Putamen (tissue), 1 donor: ENCODE results near the gene FIZ1.

Source experiments
- DNase-seq: peaks from one replicate; pipeline ENCODE4 v3.0.0-alpha.2; 2016; ENCODE audit warnings: low spot score

Gene FIZ1

DNA sequence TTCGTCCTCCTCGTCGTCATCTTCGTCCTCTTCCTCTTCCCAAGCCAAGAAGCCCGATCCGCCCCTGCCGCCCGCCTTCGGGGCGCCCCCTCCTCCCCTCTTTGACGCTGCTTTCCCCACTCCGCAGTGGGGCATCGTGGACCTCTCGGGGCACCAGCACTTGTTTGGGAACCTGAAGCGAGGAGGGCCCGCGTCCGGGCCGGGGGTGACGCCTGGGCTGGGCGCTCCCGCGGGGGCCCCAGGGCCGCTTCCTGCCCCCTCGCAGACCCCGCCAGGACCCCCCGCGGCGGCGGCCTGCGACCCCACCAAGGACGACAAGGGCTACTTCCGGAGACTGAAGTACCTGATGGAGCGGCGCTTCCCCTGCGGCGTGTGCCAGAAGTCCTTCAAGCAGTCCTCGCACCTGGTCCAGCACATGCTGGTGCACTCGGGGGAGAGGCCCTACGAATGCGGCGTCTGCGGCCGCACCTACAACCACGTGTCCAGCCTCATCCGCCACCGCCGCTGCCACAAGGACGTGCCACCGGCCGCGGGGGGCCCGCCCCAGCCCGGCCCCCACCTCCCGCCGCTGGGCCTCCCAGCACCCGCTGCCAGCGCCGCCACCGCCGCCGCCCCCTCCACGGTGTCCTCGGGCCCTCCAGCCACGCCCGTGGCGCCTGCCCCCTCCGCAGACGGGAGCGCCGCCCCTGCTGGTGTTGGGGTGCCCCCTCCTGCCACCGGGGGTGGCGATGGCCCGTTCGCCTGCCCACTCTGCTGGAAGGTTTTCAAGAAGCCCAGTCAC, 14.8 kb upstream of the FIZ1 start:
- no peak for DNase-seq

DNA sequence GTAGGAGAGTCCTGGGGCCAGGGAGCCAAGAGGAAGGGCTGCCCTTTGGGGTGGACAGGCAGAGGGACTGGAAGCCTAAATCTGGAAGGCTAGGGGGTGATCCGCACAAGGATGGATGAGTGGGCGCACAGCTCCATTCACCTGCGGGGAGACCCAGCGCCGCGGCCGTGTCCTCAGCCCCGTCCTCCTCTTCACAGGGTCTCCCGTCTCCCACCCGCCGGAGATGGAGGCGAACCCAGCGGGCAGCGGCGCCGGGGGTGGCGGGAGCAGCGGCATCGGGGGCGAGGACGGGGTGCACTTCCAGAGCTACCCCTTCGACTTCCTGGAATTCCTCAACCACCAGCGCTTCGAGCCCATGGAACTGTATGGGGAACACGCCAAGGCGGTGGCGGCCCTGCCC, 14.1 kb upstream of the FIZ1 start:
- DNase-seq, result no peak

DNA sequence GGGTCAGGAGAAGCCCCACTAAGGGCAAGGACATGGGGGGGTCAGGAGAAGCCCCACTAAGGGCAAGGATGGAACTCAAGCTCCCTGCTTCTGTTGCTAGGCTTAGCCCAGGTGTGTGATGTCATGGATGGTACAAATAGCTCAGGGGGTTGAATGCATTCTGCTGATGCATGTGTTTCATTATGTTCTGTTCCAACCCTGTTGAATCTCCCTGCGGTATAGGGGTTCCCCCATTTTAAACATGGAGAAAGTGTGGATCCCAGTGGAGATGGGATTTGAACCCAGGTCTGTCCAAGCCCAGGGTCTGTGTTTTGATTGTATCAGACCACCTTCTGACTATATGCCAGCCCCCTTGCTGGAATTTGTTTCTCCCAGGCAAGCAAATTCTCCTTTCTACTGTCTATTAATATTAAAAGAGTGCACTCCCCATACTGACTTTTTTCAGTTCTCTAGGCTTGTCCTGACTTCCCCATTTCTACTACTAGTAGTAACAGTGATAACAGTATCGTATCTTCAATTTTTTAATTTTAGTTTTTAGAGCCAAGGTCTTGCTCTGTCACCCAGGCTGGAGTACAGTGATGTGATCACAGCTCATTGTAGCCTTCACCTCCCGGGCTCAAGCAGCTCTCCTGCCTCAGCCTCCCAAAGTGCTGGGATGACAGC, 12.8 kb upstream of the FIZ1 start:
- DNase-seq, result no peak

DNA sequence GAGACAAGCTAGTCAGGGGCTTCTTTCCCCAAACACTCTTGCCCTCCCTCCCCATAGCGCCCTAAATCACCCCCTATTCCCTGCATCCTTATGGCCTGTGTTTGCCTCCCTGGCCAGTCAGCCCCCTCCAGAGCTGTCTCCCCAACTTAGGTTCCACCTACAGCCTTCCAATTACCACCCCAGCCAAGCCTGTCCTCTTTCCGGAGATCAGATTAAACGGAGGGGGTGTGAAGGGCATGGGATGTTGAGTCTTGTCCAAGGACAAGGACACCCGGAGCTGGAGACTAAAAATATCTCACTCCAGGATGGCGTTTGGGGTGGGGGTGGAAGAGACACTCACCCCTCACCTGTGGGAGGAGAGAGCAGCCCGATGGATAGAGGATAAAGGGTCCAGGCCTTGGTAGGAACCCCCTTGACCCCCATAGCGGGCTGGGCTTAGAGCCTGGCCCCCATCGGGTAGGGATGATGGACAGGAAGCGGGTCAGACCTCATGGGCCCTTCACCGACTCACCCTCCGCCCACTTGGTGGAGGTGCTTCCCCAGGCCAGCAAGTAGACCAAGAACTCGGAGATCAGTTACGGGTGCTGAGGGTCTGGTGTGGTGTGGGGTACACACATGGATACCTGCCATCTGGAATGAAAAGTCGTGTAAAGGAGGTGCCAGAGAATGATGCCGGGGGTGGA, 12.1 kb upstream of the FIZ1 start:
- DNase-seq, result no peak

DNA sequence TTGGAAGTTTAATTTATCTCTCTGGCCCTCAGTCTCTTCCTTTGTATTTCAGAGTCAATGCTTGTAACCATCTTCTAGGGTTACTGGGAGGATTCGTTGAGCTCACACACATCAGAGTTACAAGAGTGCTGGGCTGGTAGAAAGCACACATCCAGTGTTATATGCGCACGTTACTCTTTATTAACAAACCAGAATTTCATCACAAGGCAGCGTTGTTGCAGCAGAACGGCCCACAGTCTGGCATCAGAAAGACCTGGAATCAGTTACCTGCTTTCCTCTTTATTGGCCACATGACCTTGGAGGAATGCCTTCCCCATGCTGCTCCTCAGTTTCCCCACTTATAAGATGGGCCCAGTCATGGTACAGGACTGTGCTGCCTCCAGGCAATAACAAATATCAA, 10.0 kb upstream of the FIZ1 start:
- no peak for DNase-seq

DNA sequence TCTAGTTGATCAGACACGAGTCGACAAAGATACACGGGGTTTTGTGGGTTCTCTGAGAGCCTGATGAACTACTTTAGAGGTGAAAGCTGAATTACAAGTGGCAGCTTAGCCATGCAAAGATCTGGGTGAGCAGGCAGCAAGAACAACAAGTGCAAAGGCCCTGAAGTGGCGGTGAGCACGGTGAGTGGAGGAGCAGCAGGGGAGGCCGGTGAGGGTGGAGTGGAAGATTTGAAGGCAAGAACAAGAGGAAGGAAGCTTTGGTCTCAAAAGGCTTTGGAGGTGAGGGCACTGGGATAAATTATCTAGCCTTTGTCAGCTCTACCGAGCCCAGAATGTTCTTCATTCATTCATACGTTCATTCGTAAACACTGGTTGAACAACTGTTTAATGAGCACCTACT, 7.5 kb upstream of the FIZ1 start:
- no peak for DNase-seq

DNA sequence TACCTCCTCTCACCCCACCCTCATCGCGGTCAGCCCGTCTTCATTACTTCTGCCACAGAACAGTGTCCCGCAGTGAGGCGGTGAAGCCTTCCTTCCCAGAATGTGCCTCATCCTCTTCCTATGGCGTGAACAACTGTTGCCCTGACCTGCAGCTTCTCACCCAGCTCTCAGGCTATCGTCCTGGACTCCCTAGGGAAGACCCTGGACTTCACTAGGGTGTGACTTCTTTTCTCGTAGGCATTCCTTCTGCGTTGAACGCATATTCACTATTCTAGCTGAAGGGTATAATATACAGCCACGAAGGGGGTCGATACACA, 7.1 kb upstream of the FIZ1 start:
- DNase-seq, result no peak

DNA sequence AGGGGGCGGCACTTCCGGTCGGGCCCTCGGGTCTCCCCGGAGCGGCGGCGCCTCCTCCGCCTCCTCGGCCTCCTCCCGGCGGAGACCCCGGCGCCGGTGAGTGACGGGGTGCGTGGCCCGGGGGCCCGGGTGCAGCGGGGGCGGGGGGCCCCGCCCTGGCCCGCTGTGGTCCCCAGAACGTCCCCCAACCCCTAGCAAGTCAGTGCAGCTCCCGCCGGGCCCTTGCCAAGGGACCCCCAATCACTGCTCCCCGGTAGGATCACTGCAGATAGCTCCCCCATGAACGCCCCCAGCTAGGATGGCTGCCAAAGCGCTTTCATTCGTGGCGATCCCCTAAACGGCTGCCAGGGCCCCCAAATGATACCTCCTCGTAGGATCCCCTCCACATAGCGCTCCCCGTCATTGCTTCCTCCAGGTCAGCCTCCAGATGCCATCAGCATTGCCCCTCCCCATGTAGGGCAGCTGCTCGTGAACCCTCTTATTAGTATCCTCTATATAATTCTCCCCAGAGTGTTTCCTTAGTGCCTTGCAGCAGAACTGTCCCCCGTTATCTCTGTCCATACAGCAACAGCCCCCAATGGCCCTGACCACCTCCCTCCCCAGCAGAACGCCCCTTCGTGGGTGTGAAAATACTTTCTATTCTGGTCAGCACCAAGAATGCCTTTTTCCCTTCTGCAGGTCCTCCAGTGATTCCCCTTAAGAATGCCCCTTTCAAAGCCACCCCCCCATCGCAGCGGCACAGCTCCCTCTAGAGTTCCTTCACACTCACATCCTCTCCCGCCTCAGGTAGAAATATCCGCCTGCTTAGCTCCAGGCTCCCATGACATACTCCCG, 6.5 kb upstream of the FIZ1 start, which contains the start of gene ZNF865:
Gene ZNF865, plus strand, starts transcription at position 11 of the 834 bp plus-strand sequence. CDS start 7,972 bp downstream, outside the sequence.
- DNase-seq, result peak; percentile 66

DNA sequence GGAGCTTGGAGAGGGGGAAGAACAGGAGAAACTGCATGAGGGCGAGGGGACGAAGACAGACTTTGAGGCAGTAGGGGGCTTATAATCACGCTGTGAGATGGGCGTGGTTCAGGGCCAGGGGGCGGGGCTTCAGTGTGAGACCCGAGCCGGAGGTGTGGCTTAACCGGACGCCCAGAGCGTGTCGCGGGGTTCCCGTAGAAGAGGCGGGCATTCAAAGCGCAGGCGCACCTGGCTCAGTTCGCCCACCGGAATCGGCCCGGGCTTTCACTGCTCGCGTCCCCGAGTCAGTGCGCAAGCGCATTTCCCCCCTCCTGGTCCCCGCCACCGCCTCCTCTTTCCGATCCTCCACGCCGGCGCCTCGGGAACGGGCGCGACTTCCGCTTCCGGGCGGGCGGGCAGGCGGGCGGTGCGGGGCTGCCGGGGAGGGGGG, 5.9 kb upstream of the FIZ1 start:
- peak; percentile 94 for DNase-seq

DNA sequence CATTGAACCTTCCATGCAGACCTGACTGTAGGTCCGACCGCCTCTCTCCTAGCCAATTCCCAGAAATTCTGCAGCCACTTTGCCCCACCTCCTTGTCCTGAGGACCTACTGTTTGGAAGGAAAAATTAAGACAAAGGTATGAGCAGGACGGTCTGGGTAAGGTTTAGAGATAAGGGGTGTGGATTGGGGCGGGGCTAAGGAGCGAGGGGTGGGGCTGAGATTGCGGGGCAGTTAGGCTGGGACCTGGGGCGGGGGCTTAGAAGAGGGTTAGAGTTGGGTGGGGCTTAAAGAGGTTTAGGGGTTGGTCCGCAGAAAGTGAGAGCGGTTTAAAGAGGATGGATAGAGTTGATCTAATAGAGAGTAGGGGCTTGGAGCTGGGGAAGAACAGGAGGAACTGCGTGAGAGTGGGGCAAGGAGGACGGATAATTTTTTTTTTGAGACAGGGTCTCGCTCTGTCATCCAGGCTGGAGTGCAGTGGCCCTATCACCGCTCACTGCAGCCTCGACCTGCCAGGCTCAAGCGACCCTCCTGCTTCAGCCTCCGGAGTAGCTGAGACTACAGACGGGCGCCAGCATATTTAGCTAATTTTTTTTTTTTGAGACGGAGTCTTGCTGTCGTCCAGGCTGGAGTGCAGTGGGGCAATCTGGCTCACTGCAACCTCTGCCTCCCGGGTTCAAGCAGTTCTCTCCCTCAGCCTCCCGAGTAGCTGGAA, 4.4 kb upstream of the FIZ1 start:
- no peak for DNase-seq

DNA sequence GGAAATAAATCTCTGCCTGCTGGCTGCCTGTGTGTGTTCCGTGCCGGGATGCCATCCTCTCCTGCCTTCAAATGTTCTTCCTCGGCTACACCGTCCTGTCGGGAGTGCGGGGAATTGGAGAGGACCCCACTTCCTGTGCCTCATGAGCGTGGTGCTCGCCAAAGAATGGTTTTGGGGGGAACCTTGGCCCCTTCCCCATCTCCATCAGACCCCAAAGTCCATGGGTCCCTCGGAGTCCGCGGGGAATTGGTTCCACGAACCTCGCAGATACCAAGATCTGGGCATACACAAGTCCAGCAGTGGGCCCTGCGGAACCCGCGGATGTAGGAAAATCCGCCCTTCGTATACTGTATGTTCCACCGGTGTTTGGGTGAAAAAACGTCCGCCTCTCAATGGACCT, 3.8 kb upstream of the FIZ1 start:
- DNase-seq, result no peak

DNA sequence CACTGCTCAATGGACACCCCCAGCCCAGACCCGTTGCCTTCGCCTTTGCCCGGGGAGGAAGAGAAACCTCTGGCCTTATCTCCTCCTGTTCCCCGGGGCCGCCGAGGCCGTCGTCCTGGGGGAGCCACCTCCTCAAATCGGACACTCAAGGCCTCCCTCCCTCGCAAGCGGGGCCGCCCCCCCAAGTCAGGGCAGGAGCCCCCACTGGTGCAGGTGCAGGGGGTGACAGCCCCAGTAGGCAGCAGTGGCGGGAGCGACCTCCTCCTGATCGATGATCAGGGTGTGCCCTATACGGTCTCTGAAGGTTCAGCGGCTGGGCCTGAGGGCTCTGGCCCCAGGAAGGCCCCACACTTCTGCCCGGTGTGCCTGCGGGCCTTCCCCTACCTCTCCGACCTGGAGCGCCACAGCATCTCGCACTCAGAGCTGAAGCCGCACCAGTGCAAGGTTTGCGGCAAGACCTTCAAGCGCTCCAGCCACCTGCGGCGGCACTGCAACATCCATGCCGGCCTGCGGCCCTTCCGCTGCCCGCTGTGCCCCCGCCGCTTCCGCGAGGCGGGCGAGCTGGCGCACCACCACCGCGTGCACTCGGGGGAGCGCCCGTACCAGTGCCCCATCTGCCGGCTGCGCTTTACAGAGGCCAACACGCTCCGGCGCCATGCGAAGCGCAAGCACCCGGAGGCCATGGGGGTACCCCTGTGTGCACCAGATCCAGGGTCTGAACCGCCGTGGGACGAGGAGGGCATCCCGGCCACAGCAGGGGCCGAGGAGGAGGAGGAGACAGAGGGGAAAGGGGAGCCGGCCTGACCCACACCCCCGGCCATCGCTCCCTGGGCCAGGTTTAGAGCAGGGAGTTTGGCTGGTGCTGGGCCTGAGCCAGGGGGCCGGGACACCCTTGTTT, 3.0 kb upstream of the FIZ1 start:
- DNase-seq, result no peak

DNA sequence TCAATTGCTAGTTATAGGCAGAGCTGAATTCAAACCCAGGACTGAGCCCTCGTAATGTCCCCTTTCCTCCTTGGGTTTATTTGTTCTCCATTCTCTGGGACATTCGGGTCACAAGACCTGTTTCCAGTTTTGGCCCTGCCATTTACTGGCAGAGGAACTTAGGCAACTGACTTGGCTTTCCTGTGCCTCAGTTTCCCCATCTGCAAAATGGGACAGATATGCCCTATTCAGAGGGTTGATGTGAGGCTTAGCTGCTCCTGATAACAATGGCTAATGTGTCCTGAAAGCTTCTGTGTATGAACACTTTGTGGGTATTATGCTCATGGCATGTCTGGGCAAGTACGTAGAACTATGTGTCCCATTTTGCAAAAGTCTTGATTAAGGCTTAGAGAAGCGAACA, 1.8 kb upstream of the FIZ1 start:
- no peak for DNase-seq

DNA sequence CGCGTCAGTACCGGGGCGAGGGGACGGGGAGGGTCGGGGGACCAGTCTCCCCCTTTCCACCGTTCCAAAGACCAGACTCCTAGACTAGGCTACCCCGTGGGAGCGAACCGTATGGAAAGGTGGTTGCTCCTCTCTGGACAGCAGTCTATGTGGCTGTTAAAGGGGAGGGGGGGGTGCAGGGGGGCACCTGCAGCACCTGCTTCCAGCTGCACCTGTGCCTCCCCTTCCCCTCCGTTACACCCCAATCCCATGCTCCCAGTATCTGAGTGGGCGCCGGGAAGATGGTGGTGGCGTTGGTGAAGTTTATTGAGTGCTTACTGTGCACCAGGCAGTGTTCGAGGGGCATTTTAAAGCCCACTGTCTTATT, 1.3 kb upstream of the FIZ1 start:
- DNase-seq, result no peak

DNA sequence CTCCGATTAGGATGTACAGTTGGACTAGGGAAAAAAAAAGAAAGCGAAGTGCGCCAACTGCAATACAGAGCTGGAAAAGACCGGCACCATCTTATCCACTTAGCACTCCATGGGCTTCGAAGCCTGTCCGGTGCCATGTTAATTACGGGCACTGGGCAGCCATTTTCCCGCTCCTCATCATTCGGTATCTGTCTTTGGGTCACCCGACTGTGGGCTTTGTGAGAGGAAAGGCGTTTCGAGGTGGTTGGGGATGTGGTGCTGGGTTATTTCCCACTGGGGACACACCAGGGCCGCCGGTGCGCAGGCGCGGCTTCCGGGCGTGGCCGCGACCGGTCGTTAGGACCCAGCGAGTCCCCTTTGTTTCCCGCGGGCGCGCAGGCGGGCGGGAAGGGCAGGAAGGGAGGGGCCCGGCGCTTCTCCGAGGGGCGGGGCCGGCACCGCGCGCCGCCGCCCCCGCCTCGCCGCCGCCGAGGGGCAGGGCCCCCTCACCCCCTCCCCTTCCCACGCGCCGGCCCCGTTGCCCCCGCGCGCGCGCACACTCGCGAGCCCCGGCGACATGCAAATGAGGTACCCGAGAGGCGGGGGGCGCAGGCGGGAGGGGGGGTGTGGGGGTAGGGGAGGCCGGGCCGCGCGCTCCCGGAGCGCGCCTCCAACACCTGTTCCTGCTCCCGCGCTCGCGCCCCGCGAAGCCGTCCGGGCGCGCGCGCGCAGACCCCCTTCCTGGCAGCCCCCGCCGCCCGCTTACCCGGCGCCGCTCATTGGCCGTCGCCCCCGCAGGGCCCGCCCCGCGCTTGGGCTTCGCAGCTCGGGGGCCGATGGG, 735 bp upstream of the FIZ1 start, which contains the start of gene ZNF524:
Gene ZNF524, plus strand, starts transcription at position 447 of the 820 bp plus-strand sequence. CDS start 1,825 bp downstream, outside the sequence.
- DNase-seq, result peak; percentile 93

DNA sequence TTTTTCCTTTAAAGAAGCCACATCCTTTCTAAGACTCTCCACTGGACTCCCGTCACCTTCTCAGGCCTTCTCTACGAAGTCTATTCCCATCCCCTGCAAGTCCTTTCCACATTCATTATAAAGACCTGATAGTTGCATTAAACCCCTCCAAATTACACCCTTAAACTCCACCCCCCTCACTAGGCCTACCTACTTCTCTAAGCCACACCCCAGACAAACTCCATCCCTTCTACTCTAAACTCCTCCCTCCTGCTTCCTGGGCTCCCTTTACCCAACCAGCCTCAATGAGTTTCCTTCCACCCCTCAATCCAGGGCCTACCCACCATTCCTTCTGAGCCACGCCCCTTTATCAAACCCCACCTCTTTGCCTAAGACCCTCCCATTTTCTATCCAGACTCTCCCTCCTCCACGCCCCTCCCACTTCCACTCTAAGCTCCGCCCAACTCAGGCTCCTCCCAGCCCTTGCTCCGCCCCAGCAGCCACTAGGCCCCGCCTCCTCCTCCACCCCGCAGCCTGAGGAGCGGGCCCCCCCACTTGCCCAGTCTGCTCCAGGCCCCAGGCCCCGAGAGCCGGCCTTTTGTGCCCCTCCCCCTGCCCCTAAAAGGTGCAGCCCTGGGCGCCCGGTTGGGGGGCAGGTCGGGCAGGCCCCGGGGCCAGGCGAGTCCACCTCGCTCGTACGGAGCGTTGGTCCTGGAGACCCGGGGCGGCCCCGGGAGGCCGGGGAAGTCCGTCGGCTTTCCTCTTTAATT, 424 bp downstream of the FIZ1 start:
- DNase-seq, result peak; percentile 93

DNA sequence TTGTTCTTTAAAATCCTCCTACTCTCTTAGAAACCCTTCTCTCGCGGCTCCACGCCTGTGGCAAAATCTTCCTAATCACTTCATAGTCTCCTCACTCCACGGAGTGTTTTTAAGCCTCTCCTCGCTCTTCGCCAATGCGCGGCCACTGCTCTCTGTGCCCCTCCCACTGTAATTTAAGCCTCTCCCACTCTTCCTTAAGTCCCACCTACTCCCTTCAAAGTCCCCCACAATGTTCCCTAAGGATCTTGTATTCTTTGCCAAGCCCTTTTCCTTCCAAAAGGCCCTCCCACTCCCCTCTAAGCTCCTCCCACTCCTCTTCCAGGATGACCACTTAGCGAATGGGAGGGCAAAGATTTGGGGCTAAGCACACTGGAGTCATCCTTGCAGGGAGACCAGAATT, 1.3 kb downstream of the FIZ1 start:
- no peak for DNase-seq

DNA sequence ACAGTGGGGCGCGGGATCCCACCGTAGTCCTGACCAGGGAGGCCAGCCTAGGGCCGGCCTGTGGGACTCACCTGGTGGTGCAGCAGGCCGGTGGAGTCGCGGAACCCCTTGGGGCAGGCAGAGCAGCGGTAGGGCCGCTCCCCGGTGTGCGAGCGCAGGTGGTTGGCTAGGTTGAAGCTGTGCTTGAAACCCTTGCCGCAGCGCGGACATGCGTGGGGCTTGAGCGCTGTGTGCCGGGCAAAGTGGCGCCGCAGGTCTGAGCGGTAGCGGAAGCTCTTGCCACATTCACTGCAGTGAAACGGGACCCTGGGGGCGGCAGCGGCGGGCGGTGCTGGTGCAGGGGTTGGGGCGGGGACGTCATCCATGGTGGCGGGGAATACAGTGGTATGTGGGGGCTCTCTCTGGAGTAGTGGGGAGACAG, 1.8 kb downstream of the FIZ1 start:
- DNase-seq, result no peak

DNA sequence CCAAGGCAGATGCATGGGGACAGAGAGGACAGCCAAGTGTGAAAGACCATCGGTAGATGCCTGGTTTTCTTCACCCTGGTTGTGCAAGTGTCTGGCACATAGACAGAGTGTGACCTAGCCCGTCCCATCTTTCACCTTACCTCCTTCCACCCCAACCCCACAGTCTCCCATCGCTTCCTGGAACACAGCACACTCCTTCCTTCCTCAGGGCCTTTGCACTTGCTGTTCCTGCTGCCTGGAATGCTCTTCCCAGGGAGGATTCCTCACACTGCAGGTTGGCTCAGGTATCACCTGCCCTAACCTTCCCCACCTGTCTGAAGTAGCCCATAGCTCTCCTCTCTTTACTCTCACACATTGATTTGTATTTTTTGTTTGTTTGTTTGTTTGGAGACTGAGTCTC, 3.0 kb downstream of the FIZ1 start:
- no peak for DNase-seq
